ENCODE results near the gene TANC1. TPM values are rescaled to one million over a fixed set of nuclear protein-coding genes. Genes with fewer than 3 reads are reported as not detected.

TANC1 gene
- total and polyA plus RNA-seq, 2 donors (not counting 3 experiments of a cell fraction or from before 2014, with no cell fraction given), result 58.9 to 99.4 TPM

- ChIA-PET POLR2A (no interaction called here), CTCF (no interaction called here)
- BruUV-seq (replicated peaks), result no TSS peak
- Histone ChIP-seq H3K79me2 (ENCODE audit: control insufficient read depth, insufficient read depth, low read length) (no peaks in the 10 kb centered on the region), H3K36me3 (ENCODE audit: control insufficient read depth in 2 of 2, extremely low read depth in 1 of 2, insufficient read depth in 2 of 2, low read length in 2 of 2) (peaks cover 38 to 48% of the 10 kb centered on the region in 2 experiments), H3K9me1 (replicated peaks; ENCODE audit: control insufficient read depth, extremely low read depth, insufficient read depth, low read length) (no peaks in the 10 kb centered on the region), H3K9ac (replicated peaks; ENCODE audit: extremely low read depth, insufficient read depth, low read length) (no peak overlapping the region), H3K4me1 (ENCODE audit: control insufficient read depth, extremely low read depth, insufficient read depth, low read length) (no peaks in the 10 kb centered on the region), H4K20me1 (replicated peaks; ENCODE audit: control insufficient read depth, extremely low read depth, insufficient read depth, low read length) (no peaks in the 10 kb centered on the region), H3K27ac (ENCODE audit: insufficient read depth, low read depth, low read length) (no peak overlapping the region), H3K27me3 (ENCODE audit: control insufficient read depth in 2 of 2, insufficient read depth in 2 of 2, low read length in 2 of 2) (no peaks in the 10 kb centered on the region), H2AFZ (ENCODE audit: low read depth, low read length) (no peak overlapping the region), H3K9me3 (replicated peaks; ENCODE audit: control insufficient read depth, insufficient read depth, low read length) (no peaks in the 10 kb centered on the region), H3K4me2 (ENCODE audit: insufficient read depth, low read length) (no peak overlapping the region), H3K4me3 (replicated peaks in 1 of 3; ENCODE audit: insufficient read depth in 1 of 3, low read depth in 1 of 3, low read length in 3 of 3) (no peak overlapping the region)
- dilution Hi-C loops (cut with MboI; ENCODE audit: extremely low pct_ligation_motif_present, low sequenced_read_pairs), result no loop called here
- no peak for TF ChIP-seq POLR2AphosphoS5 (IDR thresholded peaks at IDR 0.05; ENCODE audit: insufficient read depth, low read depth, low read length)
- no peak for TF ChIP-seq CTCF (IDR thresholded peaks at IDR 0.05; ENCODE audit: extremely low read depth in 1 of 2, insufficient read depth in 1 of 2, low read depth in 1 of 2, low read length in 2 of 2)
- TF ChIP-seq GATA2 (IDR thresholded peaks at IDR 0.05; ENCODE audit: insufficient read depth, insufficient read length, low read depth, low read length), result no peak
- no peak for TF ChIP-seq POLR2A (IDR thresholded peaks at IDR 0.05; ENCODE audit: low read depth, low read length)
- TF ChIP-seq MYC (IDR thresholded peaks at IDR 0.05; ENCODE audit: low read depth, low read length), result no peak
- TF ChIP-seq FOS (IDR thresholded peaks at IDR 0.05; ENCODE audit: borderline replicate concordance, insufficient read depth, low read length), result no peak
- no peak for TF ChIP-seq JUN (IDR thresholded peaks at IDR 0.05; ENCODE audit: borderline replicate concordance, insufficient read depth, insufficient read length, low read depth)
- no peak for TF ChIP-seq MAX (IDR thresholded peaks at IDR 0.05; ENCODE audit: insufficient read depth, insufficient read length)
- no peak for TF ChIP-seq EZH2 (IDR thresholded peaks at IDR 0.05; ENCODE audit: borderline replicate concordance, low read depth, low read length, severe bottlenecking)
- FAIRE-seq (no peak), DNase-seq (ENCODE audit: low read depth, low spot score) (no peak)
- intact Hi-C loops (cut with micrococcal nuclease), result no loop called here
Measured at GRCh38 chr2:159232456-159233170, 264.2 kb downstream of the TANC1 start.
